ENCODE results near the gene DOCK4. TPM values are rescaled to one million over a fixed set of nuclear protein-coding genes. Genes with fewer than 3 reads are reported as not detected.

The DOCK4 gene
- total and polyA plus RNA-seq, 10 of the 15 experiments (the other 5 are each of a cell fraction or from before 2014, with no cell fraction given) = 0.03 to 0.73 (median 0.38) TPM

GRCh38 chr7:111903016-111903415, 303.2 kb downstream of the DOCK4 start:
- no peak overlapping the region for H3K4me2 ChIP-seq (ENCODE audit: control insufficient read depth, insufficient read depth)
- no peak for ATAC-seq
- FAIRE-seq = no peak
- BruUV-seq (replicated peaks) = no TSS peak
- H3K9me3 ChIP-seq (replicated peaks; ENCODE audit: control insufficient read depth, insufficient read depth, low read length) = no peaks in the 10 kb centered on the region
- no peaks in the 10 kb centered on the region; the same call in 1 of the 2 replicates for H4K20me1 ChIP-seq (ENCODE audit: control insufficient read depth, insufficient read depth)
- WGBS (ENCODE audit: insufficient coverage, insufficient replicate concordance, low lambda C conversion rate, missing lambda C conversion rate) = 96% methylated on average over 1 of the region's 1 CpG
- H3K27me3 ChIP-seq (replicated peaks in 1 of 2; ENCODE audit: control insufficient read depth in 2 of 2, insufficient read depth in 2 of 2, low read length in 1 of 2) = no peaks in the 10 kb centered on the region; a peak in 1 of 4 replicates
- in situ Hi-C loops (cut with MboI) = no loop called here
- no peak overlapping the region for H3K27ac ChIP-seq (ENCODE audit: control insufficient read depth, insufficient read depth)
- no peak overlapping the region for H3K9ac ChIP-seq (ENCODE audit: control insufficient read depth, insufficient read depth, low read length)
- CTCF ChIA-PET = no interaction called here
- intact Hi-C loops (cut with micrococcal nuclease; ENCODE audit: unreplicated experiment) = no loop called here
- RAD21 ChIA-PET (ENCODE audit: unreplicated experiment) = no interaction called here
- no peak for DNase-seq (ENCODE audit: low read depth, low spot score)
- H2AFZ ChIP-seq (ENCODE audit: control insufficient read depth, low read depth, low read length) = no peak overlapping the region
- POLR2A ChIA-PET = no interaction called here
- SMC1A ChIA-PET (ENCODE audit: uncharacterized antibody, unreplicated experiment) = no interaction called here
- H3K36me3 ChIP-seq (ENCODE audit: control insufficient read depth in 2 of 2, insufficient read depth in 2 of 2, low read length in 1 of 2) = no peaks in the 10 kb centered on the region
- no peak overlapping the region for H3K4me3 ChIP-seq
- H3K4me1 ChIP-seq (ENCODE audit: control insufficient read depth, insufficient read depth, low read length) = no peaks in the 10 kb centered on the region
- H3K79me2 ChIP-seq (ENCODE audit: control insufficient read depth, insufficient read depth, low read length) = no peaks in the 10 kb centered on the region
- no peak for TF ChIP-seq CEBPZ (IDR thresholded peaks at IDR 0.05; ENCODE audit: low read depth, low read length)
- TF ChIP-seq FOXK2 (IDR thresholded peaks at IDR 0.05) = no peak
- no peak for TF ChIP-seq IKZF2 (IDR thresholded peaks at IDR 0.05)
- no peak for TF ChIP-seq RB1 (IDR thresholded peaks at IDR 0.05; ENCODE audit: borderline replicate concordance)
- TF ChIP-seq RELB (IDR thresholded peaks at IDR 0.05; ENCODE audit: low read depth) = no peak
- no peak for TF ChIP-seq SREBF1 (IDR thresholded peaks at IDR 0.05; ENCODE audit: low read length)
- TF ChIP-seq CREM (IDR thresholded peaks at IDR 0.05; ENCODE audit: low read depth) = no peak
- no peak for TF ChIP-seq IRF5 (IDR thresholded peaks at IDR 0.05; ENCODE audit: borderline replicate concordance)
- TF ChIP-seq TARDBP (IDR thresholded peaks at IDR 0.05; ENCODE audit: borderline replicate concordance) = no peak
- TF ChIP-seq GABPA (IDR thresholded peaks at IDR 0.05; ENCODE audit: low read depth) = no peak
- no peak for TF ChIP-seq REST (IDR thresholded peaks at IDR 0.05; ENCODE audit: low read depth, low read length)
- TF ChIP-seq ETV6 (conservative IDR thresholded peaks at IDR 0.05 in 1 of 2, IDR thresholded peaks at IDR 0.05 in 1 of 2; ENCODE audit: borderline replicate concordance in 1 of 2, low read depth in 1 of 2) = no peak
- no peak for TF ChIP-seq ZNF622 (IDR thresholded peaks at IDR 0.05)
- TF ChIP-seq MLLT1 (IDR thresholded peaks at IDR 0.05) = no peak
